Activated B cell treated with CpG ODN at 0.5 μM for 24 hours (primary cell): ENCODE results near the gene VEZT. TPM values are rescaled to one million over a fixed set of nuclear protein-coding genes. Genes with fewer than 3 reads are reported as not detected.

Experiments
- ATAC-seq: fragments of 200-7000 bp; cut with Tn5 transposase; one replicate; pipeline ENCODE4 v1.10.0; 2021; ENCODE audit warnings: low read depth, mild to moderate bottlenecking, moderate library complexity
- CTCF ChIA-PET: fragments of 350-600 bp; sonication (Branson Sonifier 250); formaldehyde crosslinking; loops from one replicate; lab custom pipeline; 2021; ENCODE audit warnings: antibody characterized with exemption; lab: Charles Lee
- POLR2A ChIA-PET: fragments of 350-600 bp; sonication (Branson Sonifier 250); formaldehyde crosslinking; loops from one replicate; lab custom pipeline; 2021; ENCODE audit warnings: antibody characterized with exemption; lab: Charles Lee
- DNase-seq: peaks from one replicate; pipeline ENCODE4 v3.0.0; 2022
- H3K27ac Mint-ChIP-seq: one replicate; pipeline ENCODE4 v1.8.0; 2020; ENCODE audit warnings: mixed read lengths
- H3K27me3 Mint-ChIP-seq: one replicate; pipeline ENCODE4 v1.8.0; 2021; ENCODE audit warnings: mixed read lengths
- H3K36me3 Mint-ChIP-seq: one replicate; pipeline ENCODE4 v1.8.0; 2021; ENCODE audit warnings: low read depth, mixed read lengths
- H3K4me1 Mint-ChIP-seq: one replicate; pipeline ENCODE4 v1.8.0; 2021; ENCODE audit warnings: mixed read lengths
- H3K4me3 Mint-ChIP-seq: one replicate; pipeline ENCODE4 v1.8.0; 2020; ENCODE audit warnings: mild to moderate bottlenecking, mixed read lengths
- H3K9me3 Mint-ChIP-seq: one replicate; pipeline ENCODE4 v1.8.0; 2020; ENCODE audit warnings: mixed read lengths
- CTCF ChIP-seq: fragments of 200-600 bp; IDR thresholded peaks from one replicate; pipeline ENCODE4 v1.8.0; 2022; ENCODE audit warnings: antibody characterized with exemption, mild to moderate bottlenecking
- intact Hi-C: fragments of 100-400 bp; cut with micrococcal nuclease; formaldehyde crosslinking; loops from one replicate; pipeline ENCODE4 v1.15.1; 2024
- total RNA-seq: library from RNA; stranded (reverse); gene quantifications from 2 replicates; pipeline ENCODE4 v1.2.3, GENCODE V29; 2022

VEZT gene
- total RNA-seq, 1 donor from 2014 or later = 58.7 TPM

- POLR2A ChIA-PET = interaction anchor here (0.6 kb wide), 1 partner anchor 148 kb away, joined by 3 read pairs; no protein-coding TSS in a partner anchor
- peaks cover 63% of the 10 kb centered on the region for H3K36me3 Mint-ChIP-seq
- H3K4me1 Mint-ChIP-seq = no peaks in the 10 kb centered on the region
- no peak for TF ChIP-seq CTCF
- no peak overlapping the region for H3K27ac Mint-ChIP-seq
- H3K27me3 Mint-ChIP-seq = no peaks in the 10 kb centered on the region
- intact Hi-C loops = no loop called here
- ATAC-seq (no peak), DNase-seq (no peak)
- no peak overlapping the region for H3K4me3 Mint-ChIP-seq
- no peaks in the 10 kb centered on the region for H3K9me3 Mint-ChIP-seq
- CTCF ChIA-PET = no interaction called here
These were observed 48.6 kb downstream of the VEZT start for GRCh38 chr12:95266254-95266653.

GRCh38 chr12:95269892-95270291 lies 52.3 kb downstream of the VEZT start:
- intact Hi-C loops = loop anchor here (10.0 kb wide), 1 partner anchor 265 kb away; no protein-coding TSS in a partner anchor
- DNase-seq = no peak
- ChIA-PET POLR2A (interaction anchor here (1.3 kb wide), 1 partner anchor 204 kb away, joined by 3 read pairs; the partner anchor contains the start of gene METAP2), CTCF (no interaction called here)
- no peak for ATAC-seq
- Mint-ChIP-seq H3K27me3 (no peaks in the 10 kb centered on the region), H3K9me3 (no peaks in the 10 kb centered on the region), H3K4me3 (no peak overlapping the region), H3K27ac (no peak overlapping the region), H3K36me3 (peaks cover 64% of the 10 kb centered on the region), H3K4me1 (no peaks in the 10 kb centered on the region)
- no peak for TF ChIP-seq CTCF

- Mint-ChIP-seq H3K4me1 (no peaks in the 10 kb centered on the region), H3K9me3 (no peaks in the 10 kb centered on the region), H3K27me3 (no peaks in the 10 kb centered on the region), H3K27ac (no peak overlapping the region), H3K36me3 (peaks cover 65% of the 10 kb centered on the region), H3K4me3 (no peak overlapping the region)
- TF ChIP-seq CTCF = no peak
- no peak for ATAC-seq
- DNase-seq = no peak
- intact Hi-C loops = loop anchor here (10.0 kb wide), 1 partner anchor 263 kb away; no protein-coding TSS in a partner anchor
- CTCF ChIA-PET = no interaction called here
- POLR2A ChIA-PET = no interaction called here
These were observed 53.9 kb downstream of the VEZT start for GRCh38 chr12:95271465-95271864.

GRCh38 chr12:95277139-95277538 lies 59.5 kb downstream of the VEZT start:
- Mint-ChIP-seq H3K36me3 (peaks cover 62% of the 10 kb centered on the region), H3K27me3 (no peaks in the 10 kb centered on the region), H3K4me3 (no peak overlapping the region), H3K4me1 (no peaks in the 10 kb centered on the region), H3K27ac (no peak overlapping the region), H3K9me3 (no peaks in the 10 kb centered on the region)
- intact Hi-C loops = loop anchor here (10.0 kb wide), 1 partner anchor 258 kb away; no protein-coding TSS in a partner anchor
- ATAC-seq = no peak
- ChIA-PET POLR2A (interaction anchor here (0.7 to 1.4 kb wide), 2 partner anchors 69 to 197 kb away, joined by 3 to 4 read pairs; partner anchors contain the start of gene METAP2), CTCF (no interaction called here)
- no peak for TF ChIP-seq CTCF
- DNase-seq = no peak

GRCh38 chr12:95279856-95280255 lies 62.2 kb downstream of the VEZT start:
- no peaks in the 10 kb centered on the region for H3K9me3 Mint-ChIP-seq
- peaks cover 66% of the 10 kb centered on the region for H3K36me3 Mint-ChIP-seq
- H3K27ac Mint-ChIP-seq = no peak overlapping the region
- intact Hi-C loops = loop anchor here (10.0 kb wide), 1 partner anchor 255 kb away; no protein-coding TSS in a partner anchor
- no peaks in the 10 kb centered on the region for H3K27me3 Mint-ChIP-seq
- ATAC-seq (no peak), DNase-seq (no peak)
- POLR2A ChIA-PET = no interaction called here
- H3K4me3 Mint-ChIP-seq = no peak overlapping the region
- no peak for TF ChIP-seq CTCF
- CTCF ChIA-PET = no interaction called here
- no peaks in the 10 kb centered on the region for H3K4me1 Mint-ChIP-seq
